Measurements from ENCODE around the gene SEPTIN7.

SEPTIN7 gene

GRCh38 chr7:35839860-35840854, 39.3 kb downstream of the SEPTIN7 start:
- DNase-seq (ENCODE audit: low spot score): no peak

DNA sequence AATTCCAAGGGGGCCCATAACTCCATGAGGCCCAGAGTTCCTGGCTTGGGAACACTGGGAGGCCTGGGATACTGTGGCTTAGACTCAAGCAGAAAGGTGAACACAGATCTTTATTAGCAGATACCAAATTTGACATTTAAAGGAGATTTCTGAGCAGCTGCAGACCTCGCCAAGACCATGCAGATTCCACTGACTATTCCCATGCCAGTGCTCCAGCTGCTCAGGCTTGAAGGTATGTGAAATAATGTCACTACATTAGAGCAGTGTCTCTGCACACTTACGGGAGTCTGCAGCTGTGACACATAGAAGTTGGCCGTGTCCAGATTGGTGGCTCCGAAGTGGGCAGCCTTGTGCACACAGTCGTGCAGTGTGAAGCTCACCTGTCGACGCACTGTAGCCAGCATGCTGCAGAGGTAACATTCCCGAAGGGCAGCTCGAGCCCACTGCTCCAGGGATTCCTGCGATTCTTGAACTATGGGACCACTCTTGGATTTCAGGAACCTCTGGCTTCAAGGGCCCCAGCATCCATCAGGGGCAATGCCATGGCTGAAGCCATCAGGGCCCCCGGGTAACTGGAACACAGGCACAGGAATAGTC, 46.1 kb downstream of the SEPTIN7 start:
- no peak for DNase-seq (ENCODE audit: low spot score)

- DNase-seq (ENCODE audit: low spot score): no peak
These were observed 47.9 kb downstream of the SEPTIN7 start for GRCh38 chr7:35848725-35849124.

DNA sequence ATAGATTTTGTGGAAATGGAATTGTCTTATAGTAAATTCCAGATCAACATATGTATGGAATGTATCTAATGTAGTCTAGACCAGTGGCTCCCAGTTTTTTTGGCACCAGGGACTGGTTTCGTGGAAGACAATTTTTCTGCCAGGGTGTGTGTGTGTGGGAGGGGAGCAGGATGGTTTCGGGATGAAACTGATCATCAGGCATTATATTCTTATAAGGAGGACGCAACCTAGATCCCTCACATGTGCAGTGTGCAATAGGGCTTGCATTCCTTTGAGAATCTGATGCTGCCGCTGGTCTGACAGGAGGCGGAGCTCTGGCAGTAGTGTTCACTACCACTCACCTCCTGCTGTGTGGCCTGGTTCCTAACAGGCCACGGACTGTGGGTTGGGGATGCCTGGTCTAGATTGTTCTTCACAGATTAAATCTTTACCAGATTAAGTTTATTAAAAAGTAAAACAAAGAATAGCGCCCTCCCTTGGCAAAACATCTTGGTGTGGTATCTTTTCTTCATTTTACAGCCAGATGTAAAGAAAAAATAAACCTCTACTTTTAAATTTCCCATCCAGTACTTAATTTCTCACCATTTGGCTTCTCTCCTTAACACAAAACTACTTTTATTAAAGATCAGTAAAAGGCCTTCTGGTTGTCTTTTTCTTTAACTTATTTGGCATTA, 48.4 kb downstream of the SEPTIN7 start:
- no peak for DNase-seq (ENCODE audit: low spot score)

DNA sequence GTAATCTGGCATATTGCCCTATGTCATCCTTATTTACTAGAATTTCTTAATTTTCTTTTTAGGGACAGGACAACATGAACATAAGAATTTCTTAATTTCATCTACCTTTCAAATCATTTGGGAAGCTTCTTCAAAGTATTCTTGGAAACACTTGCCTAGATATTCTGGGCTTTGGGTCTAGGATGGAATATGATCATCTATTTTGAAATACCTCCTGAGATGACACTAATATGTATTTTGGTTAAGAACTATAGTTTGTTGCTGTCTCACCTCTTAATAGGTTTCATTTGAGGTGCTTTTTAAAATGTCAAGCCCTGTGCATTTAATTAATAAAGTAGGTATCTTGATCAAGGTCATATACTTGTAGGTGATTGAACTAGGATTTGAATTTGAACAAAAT, 49.1 kb downstream of the SEPTIN7 start:
- no peak for DNase-seq (ENCODE audit: low spot score)
